Prostate gland (tissue), 2 donors: Measurements from ENCODE around the gene TMEM108.

Experiments
- POLR2A ChIP-seq: fragments of 450-650 bp; IDR thresholded peaks from one replicate; pipeline ENCODE4 v1.6.1; 2016; ENCODE audit warnings: antibody characterized with exemption, mild to moderate bottlenecking
- TF ChIP-seq, protein P1 (sequence below), 4 experiments: fragments of 200-600 bp in 2 of 4; fragments of 450-650 bp in 2 of 4; sonication (generic) in 2 of 4; IDR thresholded peaks; 1 replicate in 3 of 4; 2 replicates in 1 of 4; pipeline ENCODE4 v1.5.1; 2016 to 2019; ENCODE audit warnings: antibody characterized with exemption in 4 of 4, mild to moderate bottlenecking in 2 of 4, moderate library complexity in 2 of 4

DNA sequence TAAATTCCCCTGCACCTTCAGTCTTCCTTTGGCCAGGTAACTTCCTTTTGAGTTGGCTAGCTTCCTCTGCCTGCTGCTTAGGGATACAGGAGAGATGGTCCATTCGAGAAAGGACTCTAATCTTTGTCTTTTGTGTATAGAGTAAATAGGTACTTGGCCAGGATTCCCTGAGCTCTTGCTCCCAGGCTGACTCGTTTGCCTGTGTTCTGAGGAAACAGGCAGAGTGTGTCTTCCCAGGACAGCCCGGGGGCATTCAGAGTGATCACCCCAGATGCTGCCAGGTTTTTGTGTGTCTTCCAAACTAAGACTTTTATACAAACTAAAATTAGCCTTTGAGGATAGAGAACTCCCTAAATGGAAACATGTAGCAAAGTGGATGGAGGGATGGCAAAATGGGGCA lies 39.5 kb downstream of the TMEM108 start:
- TF ChIP-seq, protein P1, sequence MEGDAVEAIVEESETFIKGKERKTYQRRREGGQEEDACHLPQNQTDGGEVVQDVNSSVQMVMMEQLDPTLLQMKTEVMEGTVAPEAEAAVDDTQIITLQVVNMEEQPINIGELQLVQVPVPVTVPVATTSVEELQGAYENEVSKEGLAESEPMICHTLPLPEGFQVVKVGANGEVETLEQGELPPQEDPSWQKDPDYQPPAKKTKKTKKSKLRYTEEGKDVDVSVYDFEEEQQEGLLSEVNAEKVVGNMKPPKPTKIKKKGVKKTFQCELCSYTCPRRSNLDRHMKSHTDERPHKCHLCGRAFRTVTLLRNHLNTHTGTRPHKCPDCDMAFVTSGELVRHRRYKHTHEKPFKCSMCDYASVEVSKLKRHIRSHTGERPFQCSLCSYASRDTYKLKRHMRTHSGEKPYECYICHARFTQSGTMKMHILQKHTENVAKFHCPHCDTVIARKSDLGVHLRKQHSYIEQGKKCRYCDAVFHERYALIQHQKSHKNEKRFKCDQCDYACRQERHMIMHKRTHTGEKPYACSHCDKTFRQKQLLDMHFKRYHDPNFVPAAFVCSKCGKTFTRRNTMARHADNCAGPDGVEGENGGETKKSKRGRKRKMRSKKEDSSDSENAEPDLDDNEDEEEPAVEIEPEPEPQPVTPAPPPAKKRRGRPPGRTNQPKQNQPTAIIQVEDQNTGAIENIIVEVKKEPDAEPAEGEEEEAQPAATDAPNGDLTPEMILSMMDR (IDR thresholded peaks at IDR 0.05): no peak
- no peak for TF ChIP-seq POLR2A
